H4 (cell line): ENCODE measurements around the gene FAM210B. TPM values are rescaled to one million over a fixed set of nuclear protein-coding genes. Genes with fewer than 3 reads are reported as not detected.
"Not testable (repeated sequence)": the region's sequence is repeated elsewhere in the genome, so short reads cannot be mapped to it uniquely, and the experiment has no call there.

Experiments used
- DNase-seq: peaks from one replicate; pipeline ENCODE4 v3.0.0-alpha.2; 2015; ENCODE audit warnings: low spot score
- total RNA-seq: library from RNA; depleted of rRNA; stranded (reverse); fragments of >200 nt; shearing (Covaris generic); gene quantifications from 2 replicates; pipeline ENCODE4 v1.2.3, GENCODE V29; 2014

Gene FAM210B
- total RNA-seq, 1 experiment from 2014 or later: 14.4 TPM

DNA sequence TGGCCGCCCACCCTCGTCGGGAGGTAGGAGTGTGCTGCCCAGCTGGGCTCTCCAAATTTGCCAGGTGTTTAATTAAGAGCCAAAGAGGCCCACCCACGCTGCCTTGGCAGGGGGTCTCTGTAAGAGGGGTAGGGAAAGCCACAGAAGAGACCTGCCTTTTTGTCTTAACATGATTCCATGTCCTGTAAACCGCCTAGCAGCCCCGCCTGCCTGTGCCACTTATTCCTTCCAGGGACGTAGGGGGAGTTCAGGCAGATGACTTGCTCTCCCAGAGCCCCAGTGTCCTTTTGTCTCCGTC is 2.1 kb downstream of the FAM210B start:
- DNase-seq: no peak

DNA sequence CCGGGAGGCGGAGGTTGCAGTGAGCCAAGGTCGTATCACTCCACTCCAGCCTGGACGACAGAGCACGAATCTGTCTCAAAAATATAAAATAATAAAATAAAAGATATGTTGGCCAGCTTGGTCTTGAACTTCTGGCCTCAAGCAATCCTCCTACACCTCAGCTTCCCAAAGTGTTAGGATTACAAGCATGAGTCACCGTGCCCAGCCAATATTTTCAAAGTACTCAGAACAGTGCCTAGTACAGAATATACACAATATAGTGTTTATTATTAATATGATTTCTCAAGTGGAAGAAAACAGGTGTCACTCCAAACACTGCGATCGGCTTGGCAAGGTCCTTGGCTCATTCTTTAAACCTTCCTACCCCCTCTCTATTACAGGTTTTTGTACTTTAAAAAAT is 3.1 kb downstream of the FAM210B start:
- no peak for DNase-seq

DNA sequence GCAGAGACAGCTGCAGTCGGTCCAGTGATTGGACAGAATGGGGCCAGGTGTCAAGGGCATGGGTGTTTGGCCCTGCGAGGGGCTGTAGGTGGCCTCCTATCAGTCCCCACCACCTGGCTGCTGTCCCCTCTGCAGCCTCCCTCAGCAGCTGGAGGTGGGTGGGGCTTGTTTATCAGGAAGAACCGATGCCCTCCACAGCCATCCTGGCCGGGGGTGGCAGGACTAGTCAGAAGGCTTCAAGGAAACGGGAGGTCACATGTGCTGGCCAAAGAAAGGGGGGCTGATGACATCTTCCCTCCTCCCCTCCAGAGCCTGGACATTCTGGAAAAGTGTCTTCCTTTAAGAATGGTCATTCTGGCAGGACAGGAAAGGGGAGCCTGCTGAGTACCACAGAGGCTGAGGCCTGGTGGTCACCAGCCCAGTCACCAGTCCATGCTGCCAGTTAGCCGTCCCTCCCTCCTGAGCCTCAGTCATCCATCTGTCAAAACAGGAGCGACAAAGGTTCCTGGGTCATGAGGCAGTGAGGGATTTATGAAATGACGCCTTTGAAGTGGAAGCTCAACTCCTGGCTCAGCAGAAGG is 4.1 kb downstream of the FAM210B start:
- no peak for DNase-seq

DNA sequence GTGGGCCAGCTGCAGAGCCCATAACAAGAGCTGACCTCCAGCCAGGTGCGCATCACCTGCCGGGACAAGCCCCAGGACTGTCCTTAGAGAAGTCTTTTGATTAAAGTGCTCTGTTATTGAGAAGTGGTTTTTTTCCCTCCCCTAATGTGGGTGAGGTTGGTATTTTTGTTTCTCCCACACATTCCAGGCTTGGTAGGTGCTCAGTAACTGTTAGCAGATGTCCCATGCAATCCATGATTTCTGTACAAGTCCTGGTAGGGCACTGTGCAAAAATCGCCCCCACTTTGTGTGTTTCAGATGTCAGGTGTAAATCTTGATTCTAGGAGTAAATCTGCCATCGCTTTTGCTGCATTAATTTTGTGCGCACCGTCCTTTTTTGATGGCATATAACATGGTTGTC is 4.7 kb downstream of the FAM210B start:
- no peak for DNase-seq

DNA sequence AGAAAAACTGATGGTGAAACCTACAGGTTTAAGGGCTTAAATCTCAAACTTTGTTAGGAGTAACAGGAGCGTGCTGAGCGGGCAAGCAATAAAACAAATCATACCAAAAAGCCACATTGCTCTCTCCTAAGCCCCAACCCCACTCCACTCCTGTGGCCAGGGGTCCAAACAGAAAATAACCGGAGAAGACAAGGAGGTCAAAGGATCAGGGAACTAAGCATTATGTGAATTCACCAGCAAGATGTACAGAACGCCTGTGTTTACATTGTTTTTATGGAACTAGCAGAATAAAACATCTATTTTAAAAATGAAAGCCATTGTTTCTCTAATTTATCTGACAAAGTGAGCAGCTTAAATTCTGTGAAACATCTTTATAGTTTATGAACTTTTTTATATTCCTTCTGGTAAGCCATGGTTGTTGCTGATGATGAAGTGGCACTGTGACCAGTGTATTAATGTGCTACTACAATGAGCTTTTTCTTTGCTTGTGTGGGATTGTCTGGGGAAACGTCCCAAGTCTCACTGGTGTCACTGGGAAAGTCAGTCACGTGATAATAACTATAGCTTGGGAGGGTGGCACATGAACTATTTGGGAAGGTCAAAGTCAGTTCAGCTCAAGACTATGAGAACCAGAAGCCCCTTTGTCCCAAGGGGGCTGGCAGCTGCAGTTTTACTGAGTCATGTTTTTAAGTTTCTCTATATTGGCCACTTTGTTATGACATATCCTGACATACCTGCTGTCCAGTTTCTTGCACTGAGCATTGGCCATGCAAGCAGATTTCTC is 9.8 kb downstream of the FAM210B start:
- no peak for DNase-seq

DNA sequence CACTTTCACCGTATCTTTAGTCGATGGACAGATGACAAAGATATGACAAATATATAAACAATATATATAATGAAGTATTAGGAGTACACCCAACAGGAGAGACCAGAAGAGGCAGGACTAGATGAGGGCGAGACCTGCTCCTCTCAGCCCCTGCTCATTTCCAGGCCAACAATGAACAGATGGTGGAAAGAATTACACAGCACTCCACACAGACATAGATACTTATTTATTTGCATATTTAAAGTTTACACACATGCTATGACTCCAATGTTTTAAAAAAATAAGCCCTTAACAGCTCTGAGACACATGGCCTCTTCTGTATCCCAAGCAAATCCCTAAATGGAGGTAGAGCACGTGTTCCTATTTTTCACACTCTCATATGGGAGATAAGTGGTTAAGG is 10.4 kb downstream of the FAM210B start:
- DNase-seq: no peak

DNA sequence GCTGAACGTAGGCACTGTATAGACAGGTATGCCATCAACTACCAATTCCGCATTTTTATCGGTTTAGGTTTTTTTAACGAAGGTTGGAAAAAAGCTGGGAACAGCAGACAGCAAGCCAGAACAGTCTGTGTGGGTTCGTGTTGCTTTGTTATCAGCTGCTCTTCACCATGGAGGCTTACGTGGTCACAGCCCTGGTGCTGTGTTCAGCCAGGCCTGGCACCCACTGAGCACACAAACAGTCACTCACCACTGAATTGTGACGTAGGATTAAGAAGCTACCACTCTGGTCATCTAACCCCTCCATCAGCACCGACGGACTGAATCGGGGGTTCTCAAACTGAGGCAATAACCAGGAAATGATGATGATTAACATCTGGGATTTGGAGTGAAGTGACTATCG is 13.2 kb downstream of the FAM210B start:
- no peak for DNase-seq

DNA sequence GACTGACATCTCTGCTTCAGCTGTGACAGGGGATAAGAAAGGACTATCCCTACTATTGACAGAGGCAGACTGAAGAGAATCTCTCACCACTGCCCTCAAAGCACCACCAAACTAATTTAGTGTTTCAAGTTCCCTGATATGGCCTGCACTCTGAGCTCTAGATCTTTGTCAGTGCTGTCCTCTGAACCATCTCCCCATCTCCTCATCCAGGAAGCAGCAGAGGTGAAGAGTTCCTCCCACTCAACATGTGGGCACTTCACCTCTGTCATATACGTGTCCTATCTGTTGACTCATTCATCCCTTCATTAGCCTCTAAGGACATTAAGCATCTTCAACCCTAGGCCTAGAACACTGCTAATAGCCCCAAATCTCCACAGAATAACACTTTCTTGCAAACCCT is 14.1 kb downstream of the FAM210B start:
- DNase-seq: no peak

DNA sequence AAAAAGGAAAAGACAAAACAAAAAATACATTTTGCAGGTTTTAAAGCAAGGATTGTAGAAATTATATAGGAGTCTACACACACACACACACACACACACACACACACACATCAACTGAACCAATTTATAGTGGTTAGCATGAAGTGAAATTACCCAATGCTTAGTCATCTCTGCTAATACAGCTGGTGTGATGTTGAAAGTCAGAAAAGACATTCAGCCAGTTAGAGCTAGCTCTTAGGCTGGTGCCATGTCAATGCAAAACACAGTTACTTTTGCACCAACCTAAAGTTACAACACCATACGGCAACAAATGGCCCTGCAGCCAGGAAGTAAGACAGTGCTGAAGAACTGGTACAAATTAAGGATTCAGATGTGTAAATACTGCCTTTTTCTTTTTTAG is 15.2 kb downstream of the FAM210B start:
- peak; percentile 85 for DNase-seq

DNA sequence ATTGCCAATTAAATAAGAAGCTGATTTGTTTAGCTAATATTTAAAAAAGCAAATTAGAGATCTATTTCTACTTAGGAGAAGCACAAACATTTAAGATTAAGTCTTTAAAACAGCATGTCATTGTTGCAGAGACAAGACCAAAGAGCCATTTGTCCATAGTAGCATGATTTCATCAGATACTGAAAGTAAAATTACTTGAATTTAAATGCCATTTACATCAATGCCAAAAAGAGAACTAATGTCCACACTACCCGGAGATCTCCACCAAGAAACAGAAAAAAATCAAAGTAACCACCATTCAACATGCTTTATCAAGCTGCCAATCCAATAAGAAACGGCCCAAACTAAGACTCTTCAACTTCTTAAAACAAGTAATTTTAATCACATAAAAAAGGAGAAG is 17.6 kb downstream of the FAM210B start:
- no peak for DNase-seq

DNA sequence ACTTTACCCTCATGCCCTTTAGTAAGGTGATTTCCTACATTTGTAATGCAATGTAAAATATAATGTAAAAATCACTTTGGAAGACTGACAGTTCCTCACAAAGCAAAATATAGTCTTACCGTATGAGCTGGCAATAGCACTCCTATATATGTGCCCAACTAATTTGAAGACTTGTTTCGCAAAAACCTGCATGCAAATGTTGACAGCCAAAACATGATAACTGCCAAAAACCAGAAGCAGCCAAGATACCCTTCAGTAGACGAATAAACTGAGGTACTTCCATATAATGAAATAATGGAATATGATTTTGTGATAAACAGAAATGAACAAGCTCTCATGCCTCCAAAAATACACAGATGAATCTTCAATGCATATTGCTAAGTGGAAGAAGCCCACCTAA is 19.6 kb downstream of the FAM210B start:
- DNase-seq: no peak

DNA sequence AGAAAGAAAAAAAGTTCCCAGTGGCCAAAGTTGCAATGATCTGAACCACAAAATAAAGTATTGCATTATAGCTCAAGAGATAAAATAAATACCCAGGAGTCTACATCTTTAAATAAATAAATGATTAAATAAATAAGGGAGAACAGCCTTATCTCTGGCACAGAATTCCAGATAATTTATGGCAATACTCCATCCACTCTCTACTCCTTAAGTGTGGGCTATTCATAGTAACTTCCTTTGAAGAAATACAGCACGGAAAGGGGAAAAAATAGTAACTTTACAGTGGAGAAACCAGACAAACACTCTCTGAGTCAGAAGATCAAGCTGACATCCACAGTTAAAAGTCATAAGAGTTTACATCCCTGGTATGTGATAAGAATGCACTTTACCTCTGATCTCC is 21.6 kb downstream of the FAM210B start:
- DNase-seq: no peak

DNA sequence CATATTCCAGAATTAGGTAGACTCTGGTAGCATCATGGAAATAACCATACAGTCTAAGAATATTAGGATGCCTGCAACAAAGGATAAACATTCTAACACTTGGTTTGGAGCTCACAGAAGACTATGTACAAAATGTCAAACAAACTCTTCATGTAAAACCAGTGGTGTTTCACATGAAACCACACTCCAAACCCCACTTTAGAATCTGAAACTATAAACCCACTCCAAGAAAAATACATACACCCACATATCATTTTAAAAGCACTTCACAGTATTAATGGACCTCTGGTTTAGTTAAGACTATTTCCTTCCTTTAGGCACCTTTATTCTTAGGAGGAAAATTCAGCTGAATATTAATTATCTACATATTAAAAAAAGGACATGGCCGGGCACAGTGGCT is 22.7 kb downstream of the FAM210B start:
- no peak for DNase-seq

DNA sequence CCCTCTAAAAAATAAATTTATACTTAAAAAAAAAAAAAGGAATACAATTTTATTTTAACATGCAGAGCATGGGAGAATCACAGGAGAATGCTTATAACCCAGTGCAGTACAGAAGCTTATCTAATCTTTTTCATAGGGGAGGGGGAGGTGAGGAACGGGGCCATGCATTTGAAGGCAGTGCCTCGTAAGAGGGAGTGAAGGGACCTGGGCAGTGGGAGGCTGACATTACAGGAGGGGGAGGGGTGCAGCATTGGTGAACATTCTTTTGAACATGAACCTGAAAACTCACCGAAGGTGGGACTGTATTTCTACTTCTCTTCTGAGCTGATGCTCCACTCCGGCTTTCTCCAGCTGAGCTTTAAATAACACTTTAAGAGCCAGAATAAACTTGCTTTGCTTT is 23.9 kb downstream of the FAM210B start:
- DNase-seq: no peak

DNA sequence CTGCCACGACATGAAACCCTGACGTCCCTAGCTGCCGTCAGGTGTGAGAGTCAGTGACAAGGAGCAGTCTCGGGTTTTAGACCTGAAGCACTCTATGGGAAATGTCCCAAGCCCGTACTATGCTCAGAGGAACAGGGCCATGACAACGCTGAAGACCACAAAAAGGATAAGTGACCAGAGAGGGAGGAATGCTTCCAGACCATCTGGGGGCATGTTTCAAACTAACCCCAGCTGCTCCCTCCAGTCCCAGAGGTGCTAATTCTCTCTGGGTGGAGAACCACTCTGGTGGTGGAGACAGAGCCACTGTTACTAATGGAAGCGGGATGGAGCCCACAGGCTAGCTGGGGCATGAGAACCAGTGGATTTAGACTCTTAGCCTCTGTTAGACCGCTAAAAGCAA is 24.6 kb downstream of the FAM210B start:
- DNase-seq: no peak

DNA sequence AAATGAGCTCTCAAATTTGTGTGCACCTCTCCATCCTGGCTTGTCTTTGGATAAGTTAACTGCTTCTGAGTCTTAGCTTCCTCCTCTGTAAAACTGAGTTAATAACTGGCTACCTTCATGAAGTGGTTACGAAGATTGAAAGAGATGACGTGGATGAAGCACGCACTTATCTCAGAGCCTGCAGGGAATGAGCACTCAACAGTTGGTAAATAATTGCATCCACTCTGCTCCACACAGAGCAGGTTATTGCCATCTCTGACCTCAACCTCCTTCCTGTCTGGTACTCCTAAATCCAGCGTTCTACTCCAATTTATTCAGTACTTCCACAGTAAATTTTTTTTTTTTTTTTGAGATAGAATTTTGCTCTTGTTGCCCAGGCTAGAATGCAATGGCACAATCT is 26.4 kb downstream of the FAM210B start:
- DNase-seq: no peak

DNA sequence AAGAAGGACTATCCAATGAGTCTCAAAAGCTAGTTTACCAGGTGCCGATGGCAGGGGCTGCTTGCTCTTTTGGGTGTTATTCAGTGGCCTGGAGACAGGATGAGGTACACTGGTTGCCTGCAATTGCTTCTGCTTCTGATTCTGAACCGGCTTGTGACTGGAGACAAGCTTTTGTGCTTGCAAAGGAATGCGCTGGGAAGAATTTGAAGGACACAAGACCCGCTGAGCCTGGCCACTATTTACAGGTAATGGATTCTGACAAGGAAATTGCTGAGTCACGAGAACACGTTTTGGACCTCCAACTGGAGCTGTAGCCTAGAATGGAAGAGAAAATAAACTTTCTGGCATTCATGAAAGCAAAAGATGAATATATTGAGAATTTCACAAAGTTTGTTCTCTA is 27.4 kb downstream of the FAM210B start:
- no peak for DNase-seq

DNA sequence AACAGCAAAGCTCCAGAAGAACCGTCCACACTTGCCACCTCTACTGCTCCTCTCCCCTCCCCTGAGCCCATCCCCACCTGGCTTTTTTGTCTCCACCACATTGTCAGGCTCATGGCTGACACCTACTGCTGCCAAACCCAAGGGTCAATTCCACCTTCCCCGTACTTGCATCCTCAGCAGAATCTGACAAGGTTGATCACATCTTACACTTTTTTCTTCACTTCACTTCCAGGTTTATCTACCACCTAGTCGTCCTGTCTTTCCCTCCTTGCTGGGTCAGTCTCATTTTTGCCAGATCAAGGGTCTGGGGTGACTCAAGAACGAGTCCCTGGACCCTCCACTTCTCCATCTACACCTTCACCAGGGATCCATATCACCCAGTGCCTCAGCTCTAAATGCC is 30.1 kb downstream of the FAM210B start:
- DNase-seq: no peak

DNA sequence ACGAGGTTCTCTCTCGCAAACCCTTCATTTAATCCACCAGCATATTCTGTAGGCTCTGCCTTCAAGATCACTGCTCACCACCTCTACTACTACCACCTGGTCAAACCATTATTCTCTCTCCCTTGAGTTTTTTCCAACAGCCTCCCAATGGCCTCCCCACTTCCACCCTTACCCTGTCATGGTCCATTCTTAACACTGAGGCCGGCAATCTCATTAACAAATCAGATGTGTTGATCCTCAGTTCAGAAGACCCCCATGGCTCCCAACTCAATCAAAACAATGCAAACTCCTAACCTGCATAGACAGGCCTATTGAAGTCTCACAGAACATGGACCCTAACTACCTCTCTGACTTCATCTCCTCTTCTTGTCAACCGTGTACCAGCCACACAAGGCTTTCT is 31.0 kb downstream of the FAM210B start:
- DNase-seq: no peak

DNA sequence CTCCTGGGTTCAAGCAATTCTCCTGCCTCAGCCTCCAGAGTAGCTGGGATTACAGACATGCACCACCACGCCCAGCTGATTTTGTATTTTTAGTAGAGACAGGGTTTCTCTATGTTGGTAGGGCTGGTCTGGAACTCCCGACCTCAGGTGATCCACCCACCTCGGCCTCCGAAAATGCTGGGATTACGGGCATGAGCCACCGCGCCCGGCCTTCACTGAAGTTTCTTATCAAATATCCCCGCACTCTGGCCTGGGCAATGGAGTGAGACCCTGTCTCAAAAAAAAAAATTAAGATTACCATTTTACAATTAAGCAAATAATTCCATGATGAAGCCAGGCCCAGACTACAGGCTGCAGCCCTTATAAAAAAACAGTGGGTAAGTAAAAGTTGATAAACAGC is 31.6 kb downstream of the FAM210B start:
- not testable (repeated sequence) for DNase-seq

DNA sequence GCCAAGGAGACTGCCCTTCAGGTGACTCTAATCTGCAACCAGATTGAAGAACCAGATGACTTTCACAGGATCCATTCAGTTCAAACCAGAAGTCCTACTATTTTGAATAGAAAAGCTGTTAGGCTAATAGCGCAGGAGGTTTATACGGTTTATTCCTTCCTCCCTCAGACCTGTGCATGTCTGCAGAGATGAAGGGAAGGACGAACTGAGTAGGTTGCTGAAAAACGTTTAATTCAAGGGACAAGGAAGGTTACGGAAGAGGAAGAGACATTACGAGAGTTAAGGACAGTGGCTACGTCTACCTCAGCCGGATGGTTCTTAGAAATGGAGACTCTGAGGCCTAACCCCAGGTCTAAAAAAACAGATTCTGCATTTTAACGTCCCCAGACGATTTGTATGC is 32.3 kb downstream of the FAM210B start:
- no peak for DNase-seq

DNA sequence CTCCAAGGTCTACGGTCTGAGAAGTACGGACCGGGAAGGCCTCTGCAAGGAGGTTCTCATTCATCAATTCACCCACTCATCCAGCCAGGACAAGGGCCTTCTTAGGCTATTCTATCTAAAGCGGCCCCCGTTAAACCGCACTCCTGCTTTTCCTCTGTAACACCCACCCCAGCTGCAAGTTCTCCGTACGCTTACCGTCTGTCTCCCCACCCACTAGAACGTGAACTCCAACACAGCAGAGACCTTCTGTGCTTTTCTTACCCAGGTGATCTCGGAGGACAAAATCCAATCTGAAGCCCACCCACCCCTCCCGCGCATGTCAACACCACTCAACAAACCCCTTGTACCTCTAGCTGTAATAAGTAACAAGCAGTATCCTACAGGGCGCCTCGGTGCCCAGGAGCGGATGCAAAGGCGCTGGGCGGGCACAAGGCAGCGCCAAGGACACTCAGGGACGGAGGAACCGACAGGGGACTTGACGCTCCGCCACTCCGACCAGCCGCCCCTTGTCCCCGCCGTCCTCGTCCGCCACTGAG is 32.9 kb downstream of the FAM210B start:
- no peak for DNase-seq

DNA sequence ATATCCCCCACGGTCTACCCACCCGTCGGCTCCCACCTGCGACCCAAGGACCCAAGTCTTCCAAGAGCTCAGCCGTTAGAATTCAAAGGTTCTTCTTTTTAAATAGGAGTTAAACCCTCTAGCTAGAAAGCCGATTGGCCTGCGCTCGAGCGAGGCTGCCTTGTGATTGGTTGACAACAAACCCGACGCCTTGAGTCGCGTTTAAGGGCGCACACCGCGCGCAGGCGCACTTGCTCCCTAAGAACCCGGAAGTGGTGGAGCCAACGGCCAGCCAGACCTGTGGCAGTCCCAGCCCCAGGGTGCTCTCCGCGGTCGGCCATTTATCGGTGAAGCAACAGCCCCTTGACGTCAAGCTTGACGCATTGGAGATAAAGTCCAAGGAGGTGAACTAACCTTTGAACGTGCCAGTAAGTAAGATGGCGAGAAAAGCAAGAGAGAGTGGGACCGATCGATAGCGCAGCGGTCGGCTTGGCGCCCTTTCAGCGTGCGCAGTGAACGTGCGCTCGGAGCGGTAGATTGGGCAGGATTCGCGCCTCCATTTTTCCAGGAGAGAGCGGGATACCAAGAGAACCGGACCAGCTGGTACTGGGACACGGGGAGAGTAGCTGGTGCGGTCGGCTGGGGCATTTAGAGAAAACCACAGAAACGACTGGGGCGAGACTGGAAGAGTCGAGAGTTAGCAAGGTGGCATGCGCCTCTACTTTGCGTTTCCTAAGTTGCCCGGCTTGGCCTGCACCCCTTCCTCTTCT is 33.5 kb downstream of the FAM210B start, which contains the start of the genes AURKA and CSTF1:
Gene AURKA (minus strand): TSS at position 84 of the 749 bp plus-strand sequence. CDS start 4,018 bp downstream, outside the sequence.
Gene CSTF1 (plus strand): TSS at position 514 of the 749 bp plus-strand sequence. CDS start 2,908 bp downstream, outside the sequence.
- peak; percentile 99 for DNase-seq
